Left lung (tissue), 10 donors: ENCODE results near the gene OTOF. TPM values are rescaled to one million over a fixed set of nuclear protein-coding genes. Genes with fewer than 3 reads are reported as not detected.

Experiments used
- ATAC-seq: fragments of 200-7000 bp; cut with Tn5 transposase; one replicate; pipeline ENCODE4 v1.9.1; 2020; ENCODE audit warnings: moderate library complexity
- DNase-seq, 4 donors: peaks; one replicate each; pipeline ENCODE4 v3.0.0-alpha.2; 2013 to 2020
- H3K27ac ChIP-seq, 2 donors: fragments of 200-600 bp; sonication (generic) in 1 of 2; one replicate each; pipeline versions ENCODE4 v1.5.0 to v1.8.0; 2020 to 2021
- H3K27me3 ChIP-seq, 2 donors: fragments of 200-600 bp; sonication (generic) in 1 of 2; one replicate each; pipeline versions ENCODE4 v1.5.0 to v1.8.0; 2020 to 2021
- H3K36me3 ChIP-seq, 2 donors: fragments of 200-600 bp; sonication (generic) in 1 of 2; one replicate each; pipeline versions ENCODE4 v1.5.0 to v1.8.0; 2020 to 2021
- H3K4me1 ChIP-seq, 2 donors: fragments of 200-600 bp; one replicate each; pipeline ENCODE4 v1.8.0; 2021
- H3K4me3 ChIP-seq, 2 donors: fragments of 200-600 bp; sonication (generic) in 1 of 2; one replicate each; pipeline versions ENCODE4 v1.5.0 to v1.8.0; 2020 to 2021; ENCODE audit warnings: mild to moderate bottlenecking in 1 of 2
- H3K9me3 ChIP-seq, 2 donors: fragments of 200-600 bp; sonication (generic) in 1 of 2; one replicate each; pipeline versions ENCODE4 v1.5.0 to v1.8.0; 2020 to 2021
- intact Hi-C, 2 donors: fragments of 100-400 bp; cut with DNase I; formaldehyde crosslinking; loops; one replicate each; pipeline versions ENCODE4 v1.11.2 to v1.14.2; 2022
- polyA plus RNA-seq, 6 donors: library from polyadenylated mRNA; unstranded; fragments of 120-200 nt; gene quantifications; one replicate each; pipeline ENCODE4 v1.2.1, GENCODE V29; 2013; ENCODE audit not compliant: insufficient read length in 6 of 6
- total RNA-seq, 2 donors: library from RNA; stranded (reverse); fragmentation: NEBNext Ultra II Directional; extraction: Animal tissue kit (Norgen Biotek cat#: 25700); gene quantifications; one replicate each; pipeline ENCODE4 v1.2.1, GENCODE V29; 2021
- TF ChIP-seq, protein P1 (sequence below), 2 donors: fragments of 200-600 bp; sonication (generic) in 1 of 2; IDR thresholded peaks; one replicate each; pipeline versions ENCODE4 v1.5.0 to v1.8.0; 2021; ENCODE audit warnings: antibody characterized with exemption in 2 of 2
- donor health status: DM: no; HTN: yes; CAD: no.
- donor health status: DM: no; HTN: no; CAD: no.

The OTOF gene
- total and polyA plus RNA-seq, 8 donors: 0.03 to 0.20 (median 0.10) TPM; not detected in 1

- Histone ChIP-seq H3K9me3 (no peaks in the 10 kb centered on the region), H3K36me3 (no peaks in the 10 kb centered on the region), H3K4me3 (no peak overlapping the region), H3K27ac (no peak overlapping the region), H3K4me1 (no peaks in the 10 kb centered on the region), H3K27me3 (peaks cover 0 to 1% of the 10 kb centered on the region in 2 donors)
- intact Hi-C loops: no loop called here
- ATAC-seq: no peak
- no peak for DNase-seq
- TF ChIP-seq, protein P1, sequence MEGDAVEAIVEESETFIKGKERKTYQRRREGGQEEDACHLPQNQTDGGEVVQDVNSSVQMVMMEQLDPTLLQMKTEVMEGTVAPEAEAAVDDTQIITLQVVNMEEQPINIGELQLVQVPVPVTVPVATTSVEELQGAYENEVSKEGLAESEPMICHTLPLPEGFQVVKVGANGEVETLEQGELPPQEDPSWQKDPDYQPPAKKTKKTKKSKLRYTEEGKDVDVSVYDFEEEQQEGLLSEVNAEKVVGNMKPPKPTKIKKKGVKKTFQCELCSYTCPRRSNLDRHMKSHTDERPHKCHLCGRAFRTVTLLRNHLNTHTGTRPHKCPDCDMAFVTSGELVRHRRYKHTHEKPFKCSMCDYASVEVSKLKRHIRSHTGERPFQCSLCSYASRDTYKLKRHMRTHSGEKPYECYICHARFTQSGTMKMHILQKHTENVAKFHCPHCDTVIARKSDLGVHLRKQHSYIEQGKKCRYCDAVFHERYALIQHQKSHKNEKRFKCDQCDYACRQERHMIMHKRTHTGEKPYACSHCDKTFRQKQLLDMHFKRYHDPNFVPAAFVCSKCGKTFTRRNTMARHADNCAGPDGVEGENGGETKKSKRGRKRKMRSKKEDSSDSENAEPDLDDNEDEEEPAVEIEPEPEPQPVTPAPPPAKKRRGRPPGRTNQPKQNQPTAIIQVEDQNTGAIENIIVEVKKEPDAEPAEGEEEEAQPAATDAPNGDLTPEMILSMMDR (IDR thresholded peaks at IDR 0.05): no peak
Measured at GRCh38 chr2:26482211-26483026, 4.5 kb upstream of the OTOF start.

GRCh38 chr2:26481706-26482105, 3.8 kb upstream of the OTOF start:
- TF ChIP-seq, protein P1 (IDR thresholded peaks at IDR 0.05): no peak
- intact Hi-C loops: no loop called here
- H3K36me3 ChIP-seq: no peaks in the 10 kb centered on the region
- no peaks in the 10 kb centered on the region for H3K9me3 ChIP-seq
- no peak for DNase-seq
- no peak overlapping the region for H3K27ac ChIP-seq
- H3K4me1 ChIP-seq: no peaks in the 10 kb centered on the region
- peaks cover 0 to 8% of the 10 kb centered on the region in 2 donors for H3K27me3 ChIP-seq
- no peak for ATAC-seq
- no peak overlapping the region for H3K4me3 ChIP-seq

- no peaks in the 10 kb centered on the region for H3K9me3 ChIP-seq
- intact Hi-C loops: no loop called here
- DNase-seq (no peak), ATAC-seq (no peak)
- peaks cover 0 to 12% of the 10 kb centered on the region in 2 donors for H3K27me3 ChIP-seq
- no peaks in the 10 kb centered on the region for H3K4me1 ChIP-seq
- TF ChIP-seq, protein P1 (IDR thresholded peaks at IDR 0.05): no peak
- H3K36me3 ChIP-seq: no peaks in the 10 kb centered on the region
- no peak overlapping the region for H3K27ac ChIP-seq
- no peak overlapping the region for H3K4me3 ChIP-seq
Measured at GRCh38 chr2:26480566-26481423, 2.9 kb upstream of the OTOF start.

GRCh38 chr2:26479789-26480565, 2.1 kb upstream of the OTOF start:
- Histone ChIP-seq H3K36me3 (no peaks in the 10 kb centered on the region), H3K4me1 (no peaks in the 10 kb centered on the region), H3K27ac (no peak overlapping the region), H3K27me3 (peaks cover 0 to 12% of the 10 kb centered on the region in 2 donors), H3K4me3 (no peak overlapping the region), H3K9me3 (no peaks in the 10 kb centered on the region)
- TF ChIP-seq, protein P1 (IDR thresholded peaks at IDR 0.05): no peak
- ATAC-seq (no peak), DNase-seq (no peak)
- intact Hi-C loops: no loop called here
